ENCODE measurements around the gene ERC2.
A peak's percentile ranks its signal among the peaks of the same experiment; 100 is the strongest.
"Not testable (repeated sequence)": the region's sequence is repeated elsewhere in the genome, so short reads cannot be mapped to it uniquely, and the experiment has no call there.

Gene ERC2

DNA sequence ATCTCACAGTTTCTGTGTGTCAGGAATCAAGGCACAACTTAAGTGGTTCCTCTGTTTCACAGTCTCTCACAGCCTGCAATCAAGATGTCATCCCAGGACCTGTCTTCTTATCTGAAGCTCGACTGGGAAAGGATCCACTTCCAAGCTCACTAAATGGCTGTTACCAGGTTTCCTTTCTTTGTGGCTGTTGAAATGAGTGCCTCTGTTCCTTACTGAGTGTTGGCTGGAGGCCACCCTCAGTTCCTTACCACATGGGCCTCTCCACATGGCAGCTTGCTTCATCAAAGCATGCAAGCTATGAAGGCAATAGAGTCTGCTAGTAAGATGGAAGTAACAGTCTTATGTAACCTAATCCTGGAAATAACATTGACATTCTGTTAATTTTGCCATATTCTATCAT lies 174.0 kb downstream of the ERC2 start:
- Histone ChIP-seq H3K27me3 (ENCODE audit: control insufficient read depth, insufficient read depth, low read length) (no peaks in the 10 kb centered on the region), H3K9me3 (ENCODE audit: control insufficient read depth, insufficient read depth, low read length) (no peaks in the 10 kb centered on the region), H3K36me3 (ENCODE audit: control insufficient read depth, insufficient read depth, low read length) (peaks cover 14% of the 10 kb centered on the region; the same call in 1 of the 2 replicates), H3K4me3 (ENCODE audit: low read depth, low read length) (no peak overlapping the region), H3K4me1 (ENCODE audit: control insufficient read depth, insufficient read depth, low read length) (peaks cover 12% of the 10 kb centered on the region), H3K27ac (ENCODE audit: low read depth, low read length) (no peak overlapping the region), H3K9ac (ENCODE audit: low read depth, low read length) (no peak overlapping the region)

DNA sequence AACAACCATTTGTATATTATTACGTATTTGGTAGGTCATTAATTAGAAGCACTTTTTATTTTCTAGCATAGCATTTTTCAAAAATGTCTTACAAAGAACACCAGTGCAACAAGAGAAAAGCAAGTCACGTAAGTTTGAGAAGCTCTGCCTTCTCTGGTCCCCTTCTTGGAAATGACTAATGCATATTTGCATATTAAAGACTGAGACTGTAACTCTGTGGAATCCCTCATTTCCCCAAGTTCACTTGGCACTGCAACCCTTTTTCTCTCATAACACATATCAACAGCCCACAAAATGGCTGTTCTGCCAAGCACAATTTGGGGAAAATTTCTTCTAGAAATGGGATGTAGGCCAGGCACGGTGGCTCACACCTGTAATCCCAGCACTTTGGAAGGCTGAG lies 176.3 kb downstream of the ERC2 start:
- Histone ChIP-seq H3K36me3 (ENCODE audit: control insufficient read depth, insufficient read depth, low read length) (peaks cover 14% of the 10 kb centered on the region; the same call in 1 of the 2 replicates), H3K9me3 (ENCODE audit: control insufficient read depth, insufficient read depth, low read length) (no peaks in the 10 kb centered on the region), H3K9ac (ENCODE audit: low read depth, low read length) (no peak overlapping the region), H3K4me1 (ENCODE audit: control insufficient read depth, insufficient read depth, low read length) (peaks cover 33% of the 10 kb centered on the region), H3K4me3 (ENCODE audit: low read depth, low read length) (no peak overlapping the region), H3K27me3 (ENCODE audit: control insufficient read depth, insufficient read depth, low read length) (no peaks in the 10 kb centered on the region), H3K27ac (ENCODE audit: low read depth, low read length) (no peak overlapping the region)

GRCh38 chr3:56291244-56291680 lies 177.0 kb downstream of the ERC2 start:
- Histone ChIP-seq H3K4me3 (ENCODE audit: low read depth, low read length) (no peak overlapping the region), H3K4me1 (ENCODE audit: control insufficient read depth, insufficient read depth, low read length) (peaks cover 40% of the 10 kb centered on the region), H3K27ac (ENCODE audit: low read depth, low read length) (no peak overlapping the region), H3K36me3 (ENCODE audit: control insufficient read depth, insufficient read depth, low read length) (peaks cover 14% of the 10 kb centered on the region; the same call in 1 of the 2 replicates), H3K9me3 (ENCODE audit: control insufficient read depth, insufficient read depth, low read length) (no peaks in the 10 kb centered on the region), H3K27me3 (ENCODE audit: control insufficient read depth, insufficient read depth, low read length) (no peaks in the 10 kb centered on the region), H3K9ac (ENCODE audit: low read depth, low read length) (no peak overlapping the region)

GRCh38 chr3:56290374-56290773 lies 177.9 kb downstream of the ERC2 start:
- no peaks in the 10 kb centered on the region for H3K27me3 ChIP-seq (ENCODE audit: control insufficient read depth, insufficient read depth, low read length)
- H3K9ac ChIP-seq (ENCODE audit: low read depth, low read length), result no peak overlapping the region
- peaks cover 44% of the 10 kb centered on the region for H3K4me1 ChIP-seq (ENCODE audit: control insufficient read depth, insufficient read depth, low read length)
- no peak overlapping the region for H3K4me3 ChIP-seq (ENCODE audit: low read depth, low read length)
- peaks cover 7% of the 10 kb centered on the region; the same call in 1 of the 2 replicates for H3K36me3 ChIP-seq (ENCODE audit: control insufficient read depth, insufficient read depth, low read length)
- H3K9me3 ChIP-seq (ENCODE audit: control insufficient read depth, insufficient read depth, low read length), result no peaks in the 10 kb centered on the region
- H3K27ac ChIP-seq (ENCODE audit: low read depth, low read length), result no peak overlapping the region

DNA sequence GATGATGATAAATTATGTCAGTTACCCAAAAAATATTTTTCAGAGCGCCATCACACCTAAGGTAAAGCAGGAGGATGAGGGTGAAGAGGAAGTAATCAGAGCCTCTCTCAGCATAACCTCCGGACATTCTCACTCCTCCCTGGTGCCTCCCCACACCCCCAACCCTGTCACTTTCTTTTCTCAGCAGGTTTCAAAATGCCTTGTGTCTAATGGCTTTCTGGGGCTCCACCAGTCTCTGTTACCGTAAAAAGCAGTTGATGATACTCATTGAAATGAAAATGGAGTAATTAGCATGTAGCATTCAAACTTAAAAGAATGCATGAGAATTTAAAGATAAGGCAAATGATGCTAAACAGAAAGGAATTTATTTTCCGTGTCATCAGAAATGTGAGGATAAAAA lies 180.0 kb downstream of the ERC2 start:
- Histone ChIP-seq H3K4me1 (ENCODE audit: control insufficient read depth, insufficient read depth, low read length) (peaks cover 52% of the 10 kb centered on the region), H3K27ac (ENCODE audit: low read depth, low read length) (peak overlapping the region; percentile 46), H3K9me3 (ENCODE audit: control insufficient read depth, insufficient read depth, low read length) (peaks cover 6% of the 10 kb centered on the region; the same call in 1 of the 2 replicates), H3K9ac (ENCODE audit: low read depth, low read length) (no peak overlapping the region), H3K27me3 (ENCODE audit: control insufficient read depth, insufficient read depth, low read length) (no peaks in the 10 kb centered on the region), H3K36me3 (ENCODE audit: control insufficient read depth, insufficient read depth, low read length) (0 out of 2 replicates have a peak, but pooled peaks cover under 1% of the 10 kb centered on the region), H3K4me3 (ENCODE audit: low read depth, low read length) (no peak overlapping the region)

- no peak overlapping the region for H3K27ac ChIP-seq (ENCODE audit: low read depth, low read length)
- peaks cover 18% of the 10 kb centered on the region; the same call in 1 of the 2 replicates for H3K9me3 ChIP-seq (ENCODE audit: control insufficient read depth, insufficient read depth, low read length)
- H3K27me3 ChIP-seq (ENCODE audit: control insufficient read depth, insufficient read depth, low read length), result no peaks in the 10 kb centered on the region
- H3K9ac ChIP-seq (ENCODE audit: low read depth, low read length), result no peak overlapping the region
- no peak overlapping the region for H3K4me3 ChIP-seq (ENCODE audit: low read depth, low read length)
- H3K4me1 ChIP-seq (ENCODE audit: control insufficient read depth, insufficient read depth, low read length), result peaks cover 23% of the 10 kb centered on the region
- H3K36me3 ChIP-seq (ENCODE audit: control insufficient read depth, insufficient read depth, low read length), result peaks cover 5% of the 10 kb centered on the region; the same call in 1 of the 2 replicates
Measured at GRCh38 chr3:56282341-56282740, 185.9 kb downstream of the ERC2 start.

- Histone ChIP-seq H3K27me3 (ENCODE audit: control insufficient read depth, insufficient read depth, low read length) (no peaks in the 10 kb centered on the region), H3K4me3 (ENCODE audit: low read depth, low read length) (no peak overlapping the region), H3K36me3 (ENCODE audit: control insufficient read depth, insufficient read depth, low read length) (no peaks in the 10 kb centered on the region), H3K27ac (ENCODE audit: low read depth, low read length) (no peak overlapping the region), H3K9ac (ENCODE audit: low read depth, low read length) (no peak overlapping the region), H3K9me3 (ENCODE audit: control insufficient read depth, insufficient read depth, low read length) (0 out of 2 replicates have a peak, but pooled peaks cover 8% of the 10 kb centered on the region), H3K4me1 (ENCODE audit: control insufficient read depth, insufficient read depth, low read length) (no peaks in the 10 kb centered on the region)
Measured at GRCh38 chr3:56277236-56277635, 191.0 kb downstream of the ERC2 start.

- Histone ChIP-seq H3K9ac (ENCODE audit: low read depth, low read length) (no peak overlapping the region), H3K4me1 (ENCODE audit: control insufficient read depth, insufficient read depth, low read length) (no peaks in the 10 kb centered on the region), H3K36me3 (ENCODE audit: control insufficient read depth, insufficient read depth, low read length) (no peaks in the 10 kb centered on the region), H3K27ac (ENCODE audit: low read depth, low read length) (no peak overlapping the region), H3K4me3 (ENCODE audit: low read depth, low read length) (no peak overlapping the region), H3K27me3 (ENCODE audit: control insufficient read depth, insufficient read depth, low read length) (no peaks in the 10 kb centered on the region), H3K9me3 (ENCODE audit: control insufficient read depth, insufficient read depth, low read length) (0 out of 2 replicates have a peak, but pooled peaks cover 8% of the 10 kb centered on the region)
Measured at GRCh38 chr3:56275120-56275519, 193.1 kb downstream of the ERC2 start.

DNA sequence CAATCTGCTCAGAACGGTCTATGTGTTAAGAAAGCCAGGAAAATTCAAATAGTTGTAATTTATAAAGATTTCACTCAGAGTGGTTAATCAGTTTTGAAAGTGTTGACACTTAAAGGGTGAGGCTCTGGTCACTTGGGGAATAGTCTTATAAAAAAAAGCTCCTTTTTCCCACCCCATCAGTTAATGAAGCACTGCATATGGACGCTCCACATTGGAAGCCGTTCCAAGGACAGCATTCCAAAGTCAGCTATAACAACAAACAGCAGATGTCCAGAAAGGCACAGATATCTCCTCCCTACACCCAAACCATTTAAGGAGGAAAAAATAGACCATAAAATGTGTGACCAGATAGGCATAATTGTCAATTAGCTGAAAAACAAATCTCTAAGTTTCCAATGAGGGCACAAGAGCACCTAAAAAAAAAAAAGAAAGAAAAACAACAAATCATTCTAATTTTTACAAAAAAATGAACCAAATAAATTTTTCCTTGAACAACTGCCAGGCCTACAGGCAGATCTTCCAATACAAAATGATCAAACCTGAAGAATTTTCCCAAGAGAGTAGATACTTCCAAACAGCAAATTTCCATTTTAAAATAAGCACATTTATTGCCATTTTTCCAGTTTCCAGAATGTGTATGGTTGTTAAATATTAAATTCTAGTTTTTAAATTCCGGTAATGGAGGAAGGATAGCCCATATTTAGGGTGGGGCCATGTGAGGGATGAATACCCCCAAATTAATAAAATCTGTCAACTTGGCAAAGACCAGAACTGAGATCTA lies 198.3 kb downstream of the ERC2 start:
- Histone ChIP-seq H3K9ac (ENCODE audit: low read depth, low read length) (no peak overlapping the region), H3K4me3 (ENCODE audit: low read depth, low read length) (no peak overlapping the region), H3K4me1 (ENCODE audit: control insufficient read depth, insufficient read depth, low read length) (no peaks in the 10 kb centered on the region), H3K27ac (ENCODE audit: low read depth, low read length) (no peak overlapping the region), H3K36me3 (ENCODE audit: control insufficient read depth, insufficient read depth, low read length) (no peaks in the 10 kb centered on the region), H3K27me3 (ENCODE audit: control insufficient read depth, insufficient read depth, low read length) (no peaks in the 10 kb centered on the region), H3K9me3 (ENCODE audit: control insufficient read depth, insufficient read depth, low read length) (no peaks in the 10 kb centered on the region)

GRCh38 chr3:56268616-56269383 lies 199.5 kb downstream of the ERC2 start:
- Histone ChIP-seq H3K36me3 (ENCODE audit: control insufficient read depth, insufficient read depth, low read length) (no peaks in the 10 kb centered on the region), H3K27me3 (ENCODE audit: control insufficient read depth, insufficient read depth, low read length) (no peaks in the 10 kb centered on the region), H3K4me1 (ENCODE audit: control insufficient read depth, insufficient read depth, low read length) (no peaks in the 10 kb centered on the region), H3K9ac (ENCODE audit: low read depth, low read length) (no peak overlapping the region), H3K9me3 (ENCODE audit: control insufficient read depth, insufficient read depth, low read length) (no peaks in the 10 kb centered on the region), H3K27ac (ENCODE audit: low read depth, low read length) (no peak overlapping the region), H3K4me3 (ENCODE audit: low read depth, low read length) (no peak overlapping the region)

DNA sequence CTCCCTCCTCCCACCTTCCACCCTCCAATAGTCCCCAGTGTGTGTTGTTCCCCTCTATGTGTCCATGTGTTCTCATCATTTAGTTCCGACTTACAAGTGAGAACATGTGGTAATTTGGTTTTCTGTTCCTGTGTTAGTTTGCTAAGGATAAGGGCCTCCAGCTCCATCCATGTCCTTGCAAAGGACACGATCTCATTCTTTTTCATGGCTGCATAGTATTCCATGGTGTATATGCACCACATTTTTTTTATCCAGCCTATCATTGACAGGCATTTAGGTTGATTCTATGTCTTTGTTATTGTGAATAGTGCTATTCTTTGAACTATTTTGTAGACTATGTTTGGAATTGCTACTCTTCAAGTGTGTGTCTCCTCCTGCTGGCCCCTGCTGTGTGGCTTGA lies 206.4 kb downstream of the ERC2 start:
- not testable (repeated sequence) for H3K9me3 ChIP-seq (ENCODE audit: control insufficient read depth, insufficient read depth, low read length); H3K27ac ChIP-seq (ENCODE audit: low read depth, low read length); H3K36me3 ChIP-seq (ENCODE audit: control insufficient read depth, insufficient read depth, low read length); H3K4me1 ChIP-seq (ENCODE audit: control insufficient read depth, insufficient read depth, low read length); H3K4me3 ChIP-seq (ENCODE audit: low read depth, low read length); H3K27me3 ChIP-seq (ENCODE audit: control insufficient read depth, insufficient read depth, low read length); H3K9ac ChIP-seq (ENCODE audit: low read depth, low read length)

Measured in HUES48 (cell line).